OCI-M2 (cell line): ENCODE results near the gene ISLR.

ENCODE experiments used
- DNase-seq: peaks from one replicate; lab custom pipeline; 2025; ENCODE audit not compliant: unreplicated experiment; lab: John Stamatoyannopoulos, UW

ISLR gene, protein sequence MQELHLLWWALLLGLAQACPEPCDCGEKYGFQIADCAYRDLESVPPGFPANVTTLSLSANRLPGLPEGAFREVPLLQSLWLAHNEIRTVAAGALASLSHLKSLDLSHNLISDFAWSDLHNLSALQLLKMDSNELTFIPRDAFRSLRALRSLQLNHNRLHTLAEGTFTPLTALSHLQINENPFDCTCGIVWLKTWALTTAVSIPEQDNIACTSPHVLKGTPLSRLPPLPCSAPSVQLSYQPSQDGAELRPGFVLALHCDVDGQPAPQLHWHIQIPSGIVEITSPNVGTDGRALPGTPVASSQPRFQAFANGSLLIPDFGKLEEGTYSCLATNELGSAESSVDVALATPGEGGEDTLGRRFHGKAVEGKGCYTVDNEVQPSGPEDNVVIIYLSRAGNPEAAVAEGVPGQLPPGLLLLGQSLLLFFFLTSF

DNA sequence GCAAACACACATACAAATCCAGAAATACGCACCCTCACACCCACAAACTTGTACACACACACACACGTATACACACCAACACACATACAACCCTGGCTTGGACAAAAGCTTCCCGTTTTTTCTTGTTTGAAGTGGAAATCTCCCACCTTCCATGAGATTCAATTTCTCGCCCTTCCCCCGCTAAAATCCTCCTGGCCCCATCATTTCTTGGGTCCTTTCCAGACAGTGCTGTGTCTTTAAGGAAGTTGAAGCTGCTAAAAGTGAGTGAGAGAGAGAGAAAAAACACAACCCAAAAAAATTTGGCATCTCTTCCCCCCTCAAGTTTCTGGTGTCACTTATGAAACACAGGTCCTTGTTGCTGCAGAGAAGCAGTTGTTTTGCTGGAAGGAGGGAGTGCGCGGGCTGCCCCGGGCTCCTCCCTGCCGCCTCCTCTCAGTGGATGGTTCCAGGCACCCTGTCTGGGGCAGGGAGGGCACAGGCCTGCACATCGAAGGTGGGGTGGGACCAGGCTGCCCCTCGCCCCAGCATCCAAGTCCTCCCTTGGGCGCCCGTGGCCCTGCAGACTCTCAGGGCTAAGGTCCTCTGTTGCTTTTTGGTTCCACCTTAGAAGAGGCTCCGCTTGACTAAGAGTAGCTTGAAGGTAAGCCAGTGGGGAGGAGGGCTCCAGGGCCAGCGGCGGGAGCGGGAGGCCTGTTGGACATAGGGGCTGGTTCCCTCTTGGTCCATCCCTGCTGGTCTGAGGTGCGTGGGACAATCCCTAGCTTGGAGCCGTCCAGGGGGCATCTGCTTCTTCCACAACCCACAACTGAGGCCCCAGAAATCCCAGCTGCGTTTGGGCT lies at the start of gene ISLR:
Gene ISLR (plus strand): TSS at position 331 of the 839 bp plus-strand sequence. CDS start 1,149 bp downstream, outside the sequence.
- no peak for DNase-seq

DNA sequence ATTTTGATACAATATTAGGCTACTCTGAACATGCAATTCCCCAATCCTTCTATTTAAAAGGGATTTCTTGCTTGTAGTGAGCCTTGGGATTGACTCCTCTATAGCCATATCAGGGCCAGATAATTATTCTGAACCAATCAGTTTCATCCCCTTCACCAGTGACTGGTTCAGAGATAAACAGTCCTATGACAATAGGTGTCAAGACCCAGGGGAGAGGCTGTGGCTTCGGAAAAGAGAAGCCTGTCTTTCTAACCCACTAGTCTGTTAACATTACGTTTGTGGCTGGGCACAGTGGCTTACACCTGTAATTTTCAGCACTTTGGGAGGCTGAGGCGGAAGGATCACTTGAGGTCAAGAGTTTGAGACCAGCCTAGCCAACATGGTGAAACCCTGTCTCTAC lies 49.3 kb upstream of the ISLR start:
- no peak for DNase-seq

DNA sequence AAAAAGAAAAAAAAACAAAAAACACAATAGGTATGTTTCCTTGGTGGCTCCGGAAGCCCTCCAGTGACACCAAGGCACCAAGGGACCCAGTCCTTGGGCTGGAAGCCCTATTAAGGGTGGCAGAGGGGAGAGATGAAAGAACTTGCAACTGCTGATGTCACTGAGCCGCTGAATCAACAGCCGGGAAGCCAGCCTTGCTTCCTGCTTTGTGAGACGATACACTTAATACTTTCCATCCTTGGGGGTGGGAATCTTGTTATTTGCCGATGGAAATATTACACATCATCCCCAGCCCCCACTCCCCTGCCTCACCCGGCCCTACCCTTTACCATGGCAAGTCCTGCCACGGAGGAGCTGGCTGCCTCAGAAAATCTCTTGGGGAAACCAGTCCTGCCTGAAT lies 48.8 kb upstream of the ISLR start:
- DNase-seq = no peak

DNA sequence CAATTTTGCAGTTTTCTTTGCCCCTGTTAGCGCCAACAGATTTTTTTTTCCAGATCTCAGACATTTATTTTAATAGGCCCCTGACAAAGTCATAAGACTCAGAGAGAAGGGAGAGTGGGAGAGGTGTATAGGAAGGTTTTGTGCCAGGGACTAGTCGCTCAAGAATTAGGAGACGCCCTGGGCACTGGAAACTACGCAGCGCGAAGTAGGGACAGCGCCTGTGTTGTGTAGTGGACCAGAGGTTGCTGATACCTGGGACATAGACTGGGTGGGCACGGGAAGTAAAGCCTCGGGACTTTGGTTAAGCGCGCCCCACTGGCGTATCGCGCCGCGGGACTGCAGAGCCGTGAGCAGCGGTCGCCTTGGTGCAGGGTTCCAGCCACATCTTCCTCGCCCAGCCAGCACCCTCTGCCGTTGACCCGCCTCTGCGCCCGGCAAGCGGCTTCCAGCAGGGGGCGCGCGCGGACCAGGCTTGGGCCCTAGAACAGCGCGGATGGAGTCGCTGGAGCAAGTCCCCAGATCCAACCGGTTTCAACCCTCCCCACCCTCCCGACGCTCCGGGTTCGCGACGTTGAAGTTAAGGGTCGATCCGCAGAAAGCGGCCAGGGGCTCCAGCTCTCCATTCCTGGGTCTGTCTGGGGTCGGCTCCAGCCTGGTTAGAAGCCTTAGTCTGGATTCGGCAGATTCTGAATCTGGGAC lies 46.1 kb upstream of the ISLR start:
- peak; percentile 9 for DNase-seq

DNA sequence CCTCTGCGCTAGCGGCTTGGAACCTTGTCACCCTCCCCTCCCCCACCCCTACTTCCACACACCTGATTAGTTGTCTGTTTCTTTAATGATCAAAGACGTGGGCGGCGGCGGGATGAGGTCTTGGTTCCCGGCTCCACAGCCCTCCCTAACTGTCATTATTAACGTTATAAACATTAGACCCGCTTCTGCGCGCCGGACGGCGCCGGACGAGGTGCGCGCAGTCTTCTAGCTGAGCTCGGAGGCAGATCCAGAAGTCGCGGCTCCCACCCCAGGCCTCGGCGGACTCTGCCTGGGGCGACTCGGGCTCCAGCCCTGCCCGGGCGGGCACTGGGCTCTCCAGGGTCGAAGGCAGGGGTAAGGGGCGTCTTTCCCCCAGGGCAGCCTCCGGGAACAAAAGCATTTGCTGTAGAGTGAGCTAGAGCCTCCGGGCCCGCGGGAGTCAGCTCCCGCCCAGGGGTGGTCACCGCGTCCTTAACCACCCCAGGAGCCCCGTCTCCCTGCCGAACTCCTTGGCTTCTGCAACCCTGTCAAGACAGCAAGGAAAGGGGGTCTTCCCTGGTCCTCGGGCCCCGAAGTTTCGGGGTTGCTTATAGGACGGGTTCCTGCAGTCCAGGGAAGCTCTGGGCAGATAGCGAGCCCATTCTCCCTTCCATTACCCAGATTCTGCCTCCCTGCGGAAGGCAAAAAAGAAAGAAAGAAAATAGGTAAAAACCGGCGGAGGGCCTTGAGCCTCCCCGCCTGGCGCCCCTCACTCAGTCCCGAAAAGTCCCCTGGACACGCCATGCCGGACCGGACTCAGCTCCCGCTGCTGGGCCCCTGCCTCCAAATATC lies 45.3 kb upstream of the ISLR start:
- DNase-seq = no peak

DNA sequence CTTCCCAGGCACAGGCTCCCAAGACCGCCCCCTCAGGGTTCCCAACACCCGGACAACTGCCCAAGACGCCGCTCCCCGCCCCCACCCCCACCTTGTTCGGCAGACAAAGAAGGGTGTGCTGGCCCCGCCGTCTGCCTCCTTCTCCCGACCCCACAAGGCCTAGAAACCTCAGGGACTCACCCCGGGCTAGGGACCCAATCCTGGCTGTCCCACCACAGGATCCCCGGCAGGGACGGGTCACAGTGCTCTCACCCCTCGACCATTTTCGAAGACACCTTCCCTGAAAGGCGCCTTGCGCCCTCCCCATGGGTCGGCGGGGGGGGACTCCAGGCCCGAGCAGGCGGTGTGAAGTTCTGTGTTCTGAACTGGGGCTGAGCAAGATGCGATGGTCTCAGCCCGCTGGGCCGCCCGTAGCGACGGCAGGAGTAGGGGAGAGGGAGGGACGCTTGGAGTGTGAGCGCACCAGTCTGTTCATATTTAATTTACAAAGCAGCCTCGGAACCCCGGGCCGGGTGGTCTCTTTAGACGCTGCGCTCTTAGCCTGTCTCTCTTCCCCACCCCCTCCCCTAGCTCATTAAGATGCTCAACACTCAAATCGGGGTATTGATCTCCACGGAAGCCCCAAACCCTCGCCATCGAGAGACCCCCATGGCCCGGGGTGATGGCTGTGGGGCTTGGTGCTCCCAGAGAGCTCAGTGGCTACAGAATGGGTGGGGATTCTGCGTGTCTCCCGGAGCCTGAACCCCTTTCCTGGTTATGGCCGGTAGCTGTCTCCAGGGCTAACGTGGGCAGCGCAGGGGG lies 44.5 kb upstream of the ISLR start:
- DNase-seq = no peak

DNA sequence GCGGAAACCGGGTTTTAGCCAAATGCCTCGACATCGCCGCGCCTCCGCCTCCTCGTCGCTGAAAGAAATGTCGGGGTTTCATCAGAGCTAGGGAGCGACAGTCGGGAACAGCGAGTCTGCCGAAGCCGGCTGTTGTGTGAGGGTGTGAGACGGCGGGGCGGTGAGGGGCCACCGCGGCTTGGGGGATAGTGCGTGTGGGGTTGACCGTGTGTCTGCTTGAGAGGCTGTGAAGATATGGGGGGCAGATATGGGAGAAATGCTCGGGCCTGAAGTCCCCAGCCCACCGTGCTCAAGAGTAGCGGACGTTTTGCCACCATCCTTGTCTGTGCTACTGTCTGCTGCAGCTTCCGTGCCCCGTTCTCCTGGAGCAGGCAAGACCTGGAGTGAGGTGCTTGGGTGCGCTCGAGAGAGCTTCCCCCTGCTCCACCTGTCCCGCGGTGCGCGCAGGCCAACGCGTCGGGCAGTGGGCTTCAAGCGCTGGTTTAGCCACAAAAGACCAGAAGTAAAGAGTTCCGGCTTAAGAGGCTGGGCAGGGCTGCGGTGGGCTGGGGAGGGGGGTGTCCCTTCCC lies 43.8 kb upstream of the ISLR start:
- DNase-seq = no peak

DNA sequence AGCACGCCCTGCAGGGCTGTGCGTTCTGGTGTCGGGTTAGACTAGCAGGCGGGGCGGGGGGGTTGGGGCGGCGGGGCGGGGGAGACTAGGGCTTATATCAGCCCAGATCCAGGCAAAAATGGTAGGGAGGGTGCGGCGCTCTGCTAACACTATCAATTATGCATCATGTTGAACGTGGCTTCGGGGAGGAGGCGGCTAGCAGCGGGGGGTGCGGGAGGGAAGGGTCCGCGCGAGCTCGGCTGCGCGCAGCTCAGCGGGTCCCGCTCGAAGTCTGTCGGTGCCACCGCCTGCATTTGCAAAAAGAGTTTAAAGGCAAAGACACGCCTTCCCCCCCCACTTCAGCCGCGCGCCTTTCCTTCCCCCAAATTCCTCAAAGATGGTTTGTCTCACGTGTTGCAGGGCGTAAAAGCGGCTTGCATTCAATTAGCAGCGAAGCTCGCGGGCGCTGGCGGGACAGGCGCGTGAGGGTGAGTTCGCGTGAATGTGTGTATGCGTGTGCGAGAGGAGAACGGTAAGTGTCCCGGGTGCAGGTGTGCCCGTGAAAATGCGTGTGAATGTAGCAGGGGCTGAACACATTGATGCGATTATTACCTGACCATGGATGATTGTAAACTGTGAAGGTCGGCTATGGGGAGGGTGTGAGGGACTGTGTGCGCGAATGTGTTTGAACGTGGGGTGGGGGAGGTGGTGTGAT lies 43.2 kb upstream of the ISLR start, which contains the start of gene ISLR2:
Gene ISLR2 (plus strand): TSS at position 432 of the 694 bp plus-strand sequence. CDS start 2,169 bp downstream, outside the sequence.
- no peak for DNase-seq

DNA sequence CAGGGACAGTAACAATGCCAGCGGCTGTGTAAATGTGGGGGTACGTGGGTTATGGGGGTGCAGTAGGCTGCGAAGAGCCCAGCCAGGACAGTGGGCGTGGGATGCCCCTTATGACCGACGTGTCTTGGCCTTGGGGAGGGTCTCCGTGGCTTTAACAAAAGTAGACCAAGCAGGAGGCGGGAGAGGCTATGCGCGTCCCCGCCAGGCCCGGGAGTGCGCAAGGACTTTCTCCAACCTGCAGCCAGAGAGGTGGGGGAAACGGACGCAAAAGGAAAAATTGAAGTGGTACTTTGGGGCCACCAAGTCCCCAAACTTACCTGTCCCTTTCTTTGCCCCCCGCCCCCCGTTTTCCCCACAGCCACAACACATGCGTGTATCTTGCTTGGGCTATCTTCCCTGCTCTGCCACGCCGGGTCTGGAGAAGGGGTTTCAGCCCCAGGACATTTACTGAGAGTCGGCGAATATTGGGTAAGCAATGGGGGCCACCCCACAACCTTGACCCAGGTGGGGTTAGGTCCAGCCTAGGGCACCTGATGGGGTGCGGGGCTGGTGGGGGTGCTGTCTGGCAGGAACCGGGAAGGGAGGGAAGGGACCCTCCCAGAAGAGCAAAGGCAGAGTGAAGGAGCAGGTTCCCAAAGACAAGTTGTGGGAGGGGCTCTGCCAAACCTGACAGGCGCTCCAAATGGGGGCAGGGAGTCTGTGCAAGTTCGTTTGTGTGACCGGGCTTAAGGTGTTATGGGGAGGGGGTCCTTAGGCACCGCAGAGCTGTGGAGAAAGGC lies 42.5 kb upstream of the ISLR start:
- DNase-seq = no peak

DNA sequence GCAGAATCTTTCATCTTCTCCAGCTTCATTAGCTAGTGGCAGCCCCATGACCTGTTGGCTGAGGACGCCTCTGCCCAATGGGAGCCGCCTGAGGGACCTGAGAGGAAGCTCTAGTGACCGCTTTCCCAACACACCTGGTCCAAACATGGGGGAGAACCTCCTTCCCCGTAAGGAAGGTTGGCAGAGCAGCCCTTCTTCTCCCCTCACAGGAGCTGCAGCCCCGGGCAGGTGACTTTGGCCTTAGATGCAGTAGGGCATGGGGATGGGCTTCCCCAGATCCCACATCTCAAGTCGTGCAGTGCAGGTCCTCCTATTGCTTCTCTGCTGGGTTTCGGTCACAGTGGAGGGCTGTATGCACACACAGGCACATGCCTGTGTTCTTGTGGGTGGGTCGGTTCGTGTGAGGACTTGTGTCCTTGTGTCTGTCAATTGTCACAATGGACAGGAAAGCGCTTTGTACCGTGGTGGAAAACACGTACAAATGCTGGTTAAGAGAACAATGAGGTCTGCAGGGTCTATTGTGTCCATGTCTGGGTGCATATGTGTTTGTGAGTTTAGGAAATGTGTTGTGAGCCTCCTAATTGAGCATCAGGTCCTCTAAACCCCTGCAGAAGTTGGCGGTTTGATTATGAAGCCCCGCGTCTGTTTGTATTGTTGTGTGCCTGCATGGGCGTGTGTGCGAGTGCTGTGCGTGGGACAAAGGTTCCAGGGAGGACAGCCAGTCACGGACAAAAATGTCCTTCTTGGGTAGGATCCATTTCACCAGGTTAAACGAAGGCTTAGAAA lies 41.7 kb upstream of the ISLR start:
- DNase-seq = no peak

DNA sequence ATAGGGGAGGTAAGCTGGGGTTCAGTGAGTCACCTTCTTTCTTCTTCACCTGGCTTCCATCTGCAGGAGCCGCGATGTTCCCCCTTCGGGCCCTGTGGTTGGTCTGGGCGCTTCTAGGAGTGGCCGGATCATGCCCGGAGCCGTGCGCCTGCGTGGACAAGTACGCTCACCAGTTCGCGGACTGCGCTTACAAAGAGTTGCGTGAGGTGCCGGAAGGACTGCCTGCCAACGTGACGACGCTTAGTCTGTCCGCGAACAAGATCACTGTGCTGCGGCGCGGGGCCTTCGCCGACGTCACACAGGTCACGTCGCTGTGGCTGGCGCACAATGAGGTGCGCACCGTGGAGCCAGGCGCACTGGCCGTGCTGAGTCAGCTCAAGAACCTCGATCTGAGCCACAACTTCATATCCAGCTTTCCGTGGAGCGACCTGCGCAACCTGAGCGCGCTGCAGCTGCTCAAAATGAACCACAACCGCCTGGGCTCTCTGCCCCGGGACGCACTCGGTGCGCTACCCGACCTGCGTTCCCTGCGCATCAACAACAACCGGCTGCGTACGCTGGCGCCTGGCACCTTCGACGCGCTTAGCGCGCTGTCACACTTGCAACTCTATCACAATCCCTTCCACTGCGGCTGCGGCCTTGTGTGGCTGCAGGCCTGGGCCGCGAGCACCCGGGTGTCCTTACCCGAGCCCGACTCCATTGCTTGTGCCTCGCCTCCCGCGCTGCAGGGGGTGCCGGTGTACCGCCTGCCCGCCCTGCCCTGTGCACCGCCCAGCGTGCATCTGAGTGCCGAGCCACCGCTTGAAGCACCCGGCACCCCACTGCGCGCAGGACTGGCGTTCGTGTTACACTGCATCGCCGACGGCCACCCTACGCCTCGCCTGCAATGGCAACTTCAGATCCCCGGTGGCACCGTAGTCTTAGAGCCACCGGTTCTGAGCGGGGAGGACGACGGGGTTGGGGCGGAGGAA lies 40.5 kb upstream of the ISLR start:
- no peak for DNase-seq

DNA sequence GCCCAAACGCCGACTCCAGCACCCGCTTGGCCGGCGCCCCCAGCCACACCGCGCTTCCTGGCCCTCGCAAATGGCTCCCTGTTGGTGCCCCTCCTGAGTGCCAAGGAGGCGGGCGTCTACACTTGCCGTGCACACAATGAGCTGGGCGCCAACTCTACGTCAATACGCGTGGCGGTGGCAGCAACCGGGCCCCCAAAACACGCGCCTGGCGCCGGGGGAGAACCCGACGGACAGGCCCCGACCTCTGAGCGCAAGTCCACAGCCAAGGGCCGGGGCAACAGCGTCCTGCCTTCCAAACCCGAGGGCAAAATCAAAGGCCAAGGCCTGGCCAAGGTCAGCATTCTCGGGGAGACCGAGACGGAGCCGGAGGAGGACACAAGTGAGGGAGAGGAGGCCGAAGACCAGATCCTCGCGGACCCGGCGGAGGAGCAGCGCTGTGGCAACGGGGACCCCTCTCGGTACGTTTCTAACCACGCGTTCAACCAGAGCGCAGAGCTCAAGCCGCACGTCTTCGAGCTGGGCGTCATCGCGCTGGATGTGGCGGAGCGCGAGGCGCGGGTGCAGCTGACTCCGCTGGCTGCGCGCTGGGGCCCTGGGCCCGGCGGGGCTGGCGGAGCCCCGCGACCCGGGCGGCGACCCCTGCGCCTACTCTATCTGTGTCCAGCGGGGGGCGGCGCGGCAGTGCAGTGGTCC lies 39.7 kb upstream of the ISLR start:
- no peak for DNase-seq

DNA sequence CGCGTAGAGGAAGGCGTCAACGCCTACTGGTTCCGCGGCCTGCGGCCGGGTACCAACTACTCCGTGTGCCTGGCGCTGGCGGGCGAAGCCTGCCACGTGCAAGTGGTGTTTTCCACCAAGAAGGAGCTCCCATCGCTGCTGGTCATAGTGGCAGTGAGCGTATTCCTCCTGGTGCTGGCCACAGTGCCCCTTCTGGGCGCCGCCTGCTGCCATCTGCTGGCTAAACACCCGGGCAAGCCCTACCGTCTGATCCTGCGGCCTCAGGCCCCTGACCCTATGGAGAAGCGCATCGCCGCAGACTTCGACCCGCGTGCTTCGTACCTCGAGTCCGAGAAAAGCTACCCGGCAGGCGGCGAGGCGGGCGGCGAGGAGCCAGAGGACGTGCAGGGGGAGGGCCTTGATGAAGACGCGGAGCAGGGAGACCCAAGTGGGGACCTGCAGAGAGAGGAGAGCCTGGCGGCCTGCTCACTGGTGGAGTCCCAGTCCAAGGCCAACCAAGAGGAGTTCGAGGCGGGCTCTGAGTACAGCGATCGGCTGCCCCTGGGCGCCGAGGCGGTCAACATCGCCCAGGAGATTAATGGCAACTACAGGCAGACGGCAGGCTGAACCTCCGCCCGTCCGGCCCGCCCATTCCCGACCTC lies 39.0 kb upstream of the ISLR start:
- no peak for DNase-seq

DNA sequence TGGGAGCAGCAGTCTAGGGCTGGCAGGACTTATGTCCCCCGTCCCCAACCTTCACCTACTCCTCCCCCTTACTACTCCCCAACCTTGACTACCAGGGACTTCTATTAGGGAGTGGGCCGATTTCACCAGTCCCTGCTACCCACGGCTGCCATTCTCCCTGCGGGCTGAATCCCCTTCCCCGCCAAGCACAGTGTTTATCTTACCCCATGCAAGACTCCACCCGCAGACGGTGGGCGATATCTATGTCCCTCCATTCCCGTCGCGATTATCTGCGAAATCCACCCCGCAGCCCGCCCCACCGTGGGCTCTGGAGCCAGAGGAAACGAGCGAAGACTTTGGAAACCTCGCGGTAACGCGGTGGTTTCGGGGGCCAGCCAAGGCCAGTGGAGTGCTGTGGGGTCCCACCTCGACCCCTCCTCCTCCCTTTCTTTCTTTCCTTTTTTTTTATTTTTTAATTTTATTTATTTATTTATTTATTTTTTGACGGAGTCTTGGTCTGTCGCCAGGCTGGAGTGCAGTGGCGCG lies 38.4 kb upstream of the ISLR start:
- DNase-seq = no peak

DNA sequence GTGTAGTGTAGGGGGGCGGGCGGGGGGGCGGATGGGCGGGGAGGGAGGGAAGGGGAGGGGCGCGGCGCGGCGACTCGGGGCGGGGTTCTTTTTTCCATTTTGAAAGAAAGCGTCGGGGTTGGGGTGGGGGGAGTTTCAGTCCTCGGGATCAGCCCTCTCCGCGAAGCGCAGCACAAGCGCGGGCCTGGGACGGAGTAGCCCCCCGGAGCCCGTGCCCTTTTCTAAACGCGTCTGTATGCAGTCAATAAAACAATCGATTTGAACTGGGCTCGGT lies 37.0 kb upstream of the ISLR start:
- DNase-seq = no peak
